KMS-11 (cell line): ENCODE results near the gene MIDN.

Experiments used
- H2AFZ ChIP-seq: fragments of 200-600 bp; sonication (generic); 2 replicates; pipeline ENCODE4 v1.6.1; 2016; ENCODE audit warnings: antibody characterized with exemption, mixed run types, low read depth
- H3K27ac ChIP-seq: fragments of 200-600 bp; sonication (generic); 2 replicates; pipeline ENCODE4 v1.6.1; 2016; ENCODE audit warnings: mild to moderate bottlenecking, mixed run types
- H3K27me3 ChIP-seq: fragments of 200-600 bp; sonication (generic); 2 replicates; pipeline ENCODE4 v1.6.1; 2017; ENCODE audit warnings: mild to moderate bottlenecking, low read depth, mixed run types, moderate library complexity; ENCODE audit not compliant: insufficient read depth
- H3K36me3 ChIP-seq: fragments of 200-600 bp; sonication (generic); 2 replicates; pipeline ENCODE4 v1.6.1; 2017; ENCODE audit warnings: mild to moderate bottlenecking, mixed run types; ENCODE audit not compliant: insufficient read depth
- H3K4me1 ChIP-seq: fragments of 200-600 bp; sonication (generic); 2 replicates; pipeline ENCODE4 v1.6.1; 2016; ENCODE audit warnings: mild to moderate bottlenecking, low read depth, mixed run types; ENCODE audit not compliant: poor library complexity, severe bottlenecking
- H3K4me2 ChIP-seq: fragments of 200-600 bp; sonication (generic); 2 replicates; pipeline ENCODE4 v1.7.0; 2016; ENCODE audit warnings: mild to moderate bottlenecking, mixed run types
- H3K4me3 ChIP-seq: fragments of 200-600 bp; sonication (generic); IDR thresholded peaks from 2 replicates; pipeline ENCODE4 v1.6.1; 2017; ENCODE audit warnings: low read depth, low read length, mixed read lengths; ENCODE audit not compliant: insufficient read depth
- H3K79me2 ChIP-seq: fragments of 200-600 bp; sonication (generic); 2 replicates; pipeline ENCODE4 v1.6.1; 2016; ENCODE audit warnings: low read depth, mixed run types; ENCODE audit not compliant: insufficient read depth
- H3K9ac ChIP-seq: fragments of 200-600 bp; sonication (generic); 2 replicates; pipeline ENCODE4 v1.6.1; 2016; ENCODE audit warnings: mild to moderate bottlenecking, mixed run types
- H4K20me1 ChIP-seq: fragments of 200-600 bp; sonication (generic); 2 replicates; pipeline ENCODE4 v1.6.1; 2016; ENCODE audit warnings: mild to moderate bottlenecking, mixed run types; ENCODE audit not compliant: insufficient read depth
- TF ChIP-seq, protein P1 (sequence below): fragments of 200-600 bp; sonication (generic); conservative IDR thresholded peaks from 2 replicates; pipeline ENCODE4 v1.6.1; 2017; ENCODE audit warnings: low read depth, mild to moderate bottlenecking, antibody characterized with exemption, low read length, moderate library complexity, mixed read lengths

MIDN gene

DNA sequence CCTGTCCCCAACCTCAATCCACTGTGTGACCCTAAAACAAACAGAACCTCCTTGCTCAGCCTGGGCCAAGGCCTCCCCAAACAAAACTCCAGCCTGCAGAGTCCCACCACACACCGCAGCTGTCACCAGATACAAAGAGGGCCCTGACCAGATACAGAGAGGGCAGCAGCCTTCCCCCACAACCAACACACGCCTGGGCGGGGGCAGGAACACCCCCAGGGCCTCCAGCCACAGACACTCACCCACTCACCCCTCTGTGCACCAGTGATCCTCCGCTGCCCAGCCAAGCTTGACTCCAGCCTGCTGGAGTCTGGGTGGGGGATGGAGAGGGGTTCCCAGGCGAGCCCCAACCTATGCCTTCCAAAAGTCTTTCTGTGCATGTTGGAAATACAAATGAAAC, 14.8 kb downstream of the MIDN start:
- Histone ChIP-seq H3K9ac (no peak overlapping the region), H4K20me1 (no peaks in the 10 kb centered on the region)
- TF ChIP-seq, protein P1, sequence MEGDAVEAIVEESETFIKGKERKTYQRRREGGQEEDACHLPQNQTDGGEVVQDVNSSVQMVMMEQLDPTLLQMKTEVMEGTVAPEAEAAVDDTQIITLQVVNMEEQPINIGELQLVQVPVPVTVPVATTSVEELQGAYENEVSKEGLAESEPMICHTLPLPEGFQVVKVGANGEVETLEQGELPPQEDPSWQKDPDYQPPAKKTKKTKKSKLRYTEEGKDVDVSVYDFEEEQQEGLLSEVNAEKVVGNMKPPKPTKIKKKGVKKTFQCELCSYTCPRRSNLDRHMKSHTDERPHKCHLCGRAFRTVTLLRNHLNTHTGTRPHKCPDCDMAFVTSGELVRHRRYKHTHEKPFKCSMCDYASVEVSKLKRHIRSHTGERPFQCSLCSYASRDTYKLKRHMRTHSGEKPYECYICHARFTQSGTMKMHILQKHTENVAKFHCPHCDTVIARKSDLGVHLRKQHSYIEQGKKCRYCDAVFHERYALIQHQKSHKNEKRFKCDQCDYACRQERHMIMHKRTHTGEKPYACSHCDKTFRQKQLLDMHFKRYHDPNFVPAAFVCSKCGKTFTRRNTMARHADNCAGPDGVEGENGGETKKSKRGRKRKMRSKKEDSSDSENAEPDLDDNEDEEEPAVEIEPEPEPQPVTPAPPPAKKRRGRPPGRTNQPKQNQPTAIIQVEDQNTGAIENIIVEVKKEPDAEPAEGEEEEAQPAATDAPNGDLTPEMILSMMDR: no peak

DNA sequence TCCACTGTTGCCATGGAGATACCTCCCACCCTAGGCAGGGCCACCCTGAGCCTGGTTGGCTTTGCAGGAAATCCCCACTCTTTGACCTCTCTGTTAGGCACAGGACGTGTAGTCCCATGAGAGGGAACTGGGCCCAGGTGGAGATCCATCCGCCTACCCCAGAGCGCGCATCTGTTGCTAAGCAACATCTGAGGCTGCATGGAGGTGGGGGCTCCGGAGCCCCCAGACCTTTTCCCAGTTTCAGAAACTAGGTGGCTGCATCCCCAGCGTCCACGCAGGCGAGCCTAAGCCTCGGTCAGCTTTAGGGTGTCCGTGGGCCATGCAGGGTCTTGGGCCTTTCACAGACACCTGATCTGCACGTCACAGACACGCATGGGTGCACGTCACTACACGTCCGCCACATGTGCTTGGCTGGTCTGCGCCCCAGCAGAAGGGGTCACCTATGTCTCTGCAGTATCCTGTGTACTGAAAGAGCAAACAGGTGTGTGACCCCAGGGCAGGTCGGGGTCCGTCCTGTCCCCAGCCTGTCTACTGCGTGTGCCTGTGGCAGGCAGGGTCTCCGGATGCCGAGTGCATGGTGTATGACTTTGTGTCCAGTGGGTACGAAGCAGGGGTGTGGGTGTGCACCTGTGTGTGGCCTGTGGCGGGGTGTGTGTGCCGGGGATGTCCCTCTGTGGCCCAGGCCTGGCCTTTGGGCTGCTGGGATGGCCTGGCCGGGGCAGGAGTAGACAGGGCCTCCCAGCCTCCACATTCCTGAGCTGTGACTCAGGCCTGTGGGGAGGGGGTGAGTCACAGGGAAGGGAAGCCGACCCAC, 16.6 kb downstream of the MIDN start:
- Histone ChIP-seq H3K9ac (no peak overlapping the region), H3K36me3 (no peaks in the 10 kb centered on the region), H2AFZ (no peak overlapping the region), H4K20me1 (no peaks in the 10 kb centered on the region), H3K4me1 (peaks cover 41% of the 10 kb centered on the region), H3K27ac (no peak overlapping the region), H3K79me2 (peaks cover 5% of the 10 kb centered on the region), H3K4me2 (no peak overlapping the region), H3K27me3 (no peaks in the 10 kb centered on the region), H3K4me3 (no peak overlapping the region)
- TF ChIP-seq, protein P1: no peak

More for the DNA sequence above, 14.8 kb downstream of the MIDN start:
- H3K4me1 ChIP-seq: peaks cover 44% of the 10 kb centered on the region
- no peak overlapping the region for H2AFZ ChIP-seq
- H3K27ac ChIP-seq: no peak overlapping the region
- H3K36me3 ChIP-seq: no peaks in the 10 kb centered on the region
- no peak overlapping the region for H3K4me3 ChIP-seq
- no peak overlapping the region for H3K4me2 ChIP-seq
- H3K79me2 ChIP-seq: no peaks in the 10 kb centered on the region
- no peaks in the 10 kb centered on the region for H3K27me3 ChIP-seq

DNA sequence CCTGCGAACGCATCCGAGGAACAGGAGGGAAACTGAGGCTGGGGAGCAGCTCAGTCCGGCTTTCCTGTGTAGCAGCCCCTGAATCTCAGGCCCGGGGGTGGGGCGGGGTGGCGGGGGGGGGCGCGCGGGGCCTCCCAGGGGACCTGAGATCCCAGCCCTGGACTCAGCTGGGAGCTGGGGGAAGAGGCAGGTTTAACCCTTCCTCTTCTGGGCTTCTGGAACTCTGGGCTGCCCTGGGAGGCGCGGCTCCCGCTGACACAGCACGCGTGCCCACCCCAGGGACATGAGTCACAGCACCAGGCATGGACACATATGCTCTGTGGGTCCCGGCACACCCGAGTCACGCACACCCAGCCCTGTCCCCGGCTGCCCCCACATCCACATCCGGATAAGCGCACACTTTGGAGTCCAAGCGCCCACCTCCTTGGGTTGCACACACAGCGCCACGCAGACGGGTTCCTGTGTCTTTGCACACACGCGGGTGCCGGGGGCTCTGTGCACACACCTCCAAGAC, 17.3 kb downstream of the MIDN start:
- Histone ChIP-seq H3K4me2 (peak overlapping the region; percentile 80), H4K20me1 (no peaks in the 10 kb centered on the region), H3K36me3 (no peaks in the 10 kb centered on the region), H2AFZ (no peak overlapping the region), H3K4me1 (peaks cover 39% of the 10 kb centered on the region), H3K27ac (no peak overlapping the region), H3K4me3 (no peak overlapping the region), H3K27me3 (no peaks in the 10 kb centered on the region), H3K79me2 (peaks cover 12% of the 10 kb centered on the region), H3K9ac (no peak overlapping the region)
- TF ChIP-seq, protein P1: no peak

DNA sequence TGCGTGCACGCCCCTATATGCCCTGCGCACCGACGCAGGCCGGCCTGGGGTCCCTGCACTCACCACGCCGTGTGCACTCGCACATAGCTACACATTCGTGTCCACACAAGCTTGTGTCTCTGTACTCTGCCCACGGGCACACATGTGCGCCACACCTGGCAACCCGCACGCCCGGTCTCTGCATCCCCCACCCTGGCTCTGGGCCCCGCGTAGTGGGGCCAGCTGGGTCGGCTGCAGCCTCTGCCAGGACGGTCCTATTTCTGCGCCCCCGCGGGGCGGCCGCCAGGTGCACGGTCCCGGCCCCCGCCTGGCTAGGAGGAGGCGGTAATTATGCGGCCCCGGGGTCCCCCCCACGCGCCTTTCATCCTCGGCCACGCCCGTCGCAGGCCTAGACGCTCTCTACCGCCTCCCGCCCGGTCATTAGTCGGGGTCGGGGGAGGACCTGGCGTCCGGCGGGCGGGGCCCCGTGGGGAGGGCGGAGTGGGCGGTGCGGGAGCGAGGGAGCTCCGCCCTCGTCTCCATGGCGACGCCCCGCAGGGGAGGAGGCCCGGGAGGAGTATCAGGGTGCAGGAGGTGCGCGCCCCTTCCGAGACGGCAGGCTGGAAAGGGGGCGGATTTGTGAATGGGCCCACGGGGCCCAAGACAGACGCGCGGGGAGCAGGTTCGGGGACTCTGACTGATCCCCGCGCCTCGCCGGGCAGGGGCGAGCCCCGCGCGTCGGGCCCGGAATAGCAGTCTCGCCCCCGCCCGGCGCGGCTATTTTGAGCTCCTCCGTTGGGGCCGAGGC, 17.9 kb downstream of the MIDN start:
- Histone ChIP-seq H3K36me3 (no peaks in the 10 kb centered on the region), H3K27ac (0 out of 2 replicates have a peak overlapping the region, but pooled peaks have one; percentile 15), H3K9ac (peak overlapping the region; percentile 41; the same call in 1 of the 2 replicates), H3K4me2 (peak overlapping the region; percentile 80), H3K4me1 (peaks cover 45% of the 10 kb centered on the region), H3K79me2 (peaks cover 18% of the 10 kb centered on the region), H3K4me3 (no peak overlapping the region), H2AFZ (peak overlapping the region; percentile 73), H4K20me1 (no peaks in the 10 kb centered on the region), H3K27me3 (no peaks in the 10 kb centered on the region)
- TF ChIP-seq, protein P1: no peak
